CD4-positive, alpha-beta T cell treated with Interleukin-15 for 4 hours (primary cell): Measurements from ENCODE around the gene POLN.
A peak's percentile ranks its signal among the peaks of the same experiment; 100 is the strongest.

Experiments used
- DNase-seq: peaks from one replicate; pipeline ENCODE4 v3.0.0-alpha.2; 2020; ENCODE audit warnings: low spot score

The POLN gene

GRCh38 chr4:2241410-2242353 lies at the start of gene POLN, which contains the start of gene HAUS3:
Gene POLN (minus strand): TSS chr4:2242121. CDS start chr4:2229231, 12,890 bp downstream.
Gene HAUS3 (minus strand): TSS chr4:2242121. CDS start chr4:2240946, 1,175 bp downstream.
- peak; percentile 99 for DNase-seq

GRCh38 chr4:2290974-2291704 lies 49.2 kb upstream of the POLN start:
- DNase-seq, result peak; percentile 72

GRCh38 chr4:2290488-2290887 lies 48.6 kb upstream of the POLN start:
- DNase-seq, result no peak

GRCh38 chr4:2289955-2290333 lies 48.0 kb upstream of the POLN start:
- no peak for DNase-seq

GRCh38 chr4:2289311-2289954 lies 47.5 kb upstream of the POLN start:
- DNase-seq, result no peak

GRCh38 chr4:2288051-2288541 lies 46.2 kb upstream of the POLN start:
- no peak for DNase-seq

- no peak for DNase-seq
These were observed 45.6 kb upstream of the POLN start for GRCh38 chr4:2287594-2287915.

- no peak for DNase-seq
These were observed 45.1 kb upstream of the POLN start for GRCh38 chr4:2286904-2287593.

- no peak for DNase-seq
These were observed 43.9 kb upstream of the POLN start for GRCh38 chr4:2285613-2286381.

- no peak for DNase-seq
These were observed 43.2 kb upstream of the POLN start for GRCh38 chr4:2284934-2285612.

- DNase-seq, result no peak
These were observed 42.4 kb upstream of the POLN start for GRCh38 chr4:2284161-2284933.

GRCh38 chr4:2283199-2283711 lies 41.3 kb upstream of the POLN start:
- no peak for DNase-seq

- peak; percentile 87 for DNase-seq
These were observed 39.8 kb upstream of the POLN start for GRCh38 chr4:2281575-2282343.

- no peak for DNase-seq
These were observed 38.8 kb upstream of the POLN start for GRCh38 chr4:2280531-2281300.

- no peak for DNase-seq
These were observed 36.0 kb upstream of the POLN start for GRCh38 chr4:2277956-2278355.

GRCh38 chr4:2276581-2277325 lies 34.8 kb upstream of the POLN start:
- no peak for DNase-seq
